Muscle of arm (tissue), 12 donors: Measurements from ENCODE around the gene SBF2. TPM values are rescaled to one million over a fixed set of nuclear protein-coding genes. Genes with fewer than 3 reads are reported as not detected.

Experiments used
- polyA plus RNA-seq, 12 donors: library from polyadenylated mRNA; unstranded; fragments of 120-200 nt; gene quantifications; one replicate each; pipeline ENCODE4 v1.2.1, GENCODE V29; 2013; ENCODE audit not compliant: insufficient read length in 12 of 12

SBF2 gene
- polyA plus RNA-seq, 12 donors = 18.3 to 53.2 (median 25.3) TPM; not detected in 1

Other genes starting within 250 kb of the SBF2 start
- 10 to 100 TPM in 7 of 12 donors, 1 to 10 TPM in 4, not detected in 1; 7.2 to 19.6 (median 11.1) TPM for gene ADM, start 10.9 kb upstream of the SBF2 start, polyA plus RNA-seq
- 10 to 100 TPM in 1 of 12 donors, 1 to 10 TPM in 10, not detected in 1; 2.8 to 16.4 (median 5.6) TPM for gene AMPD3, start 161.0 kb upstream of the SBF2 start, polyA plus RNA-seq
- 10 to 100 TPM in 11 of 12 donors, not detected in 1; 19.4 to 33.5 (median 24.9) TPM for gene RNF141, start 247.0 kb upstream of the SBF2 start, polyA plus RNA-seq